ENCODE measurements around the gene DGKE.

DNA sequence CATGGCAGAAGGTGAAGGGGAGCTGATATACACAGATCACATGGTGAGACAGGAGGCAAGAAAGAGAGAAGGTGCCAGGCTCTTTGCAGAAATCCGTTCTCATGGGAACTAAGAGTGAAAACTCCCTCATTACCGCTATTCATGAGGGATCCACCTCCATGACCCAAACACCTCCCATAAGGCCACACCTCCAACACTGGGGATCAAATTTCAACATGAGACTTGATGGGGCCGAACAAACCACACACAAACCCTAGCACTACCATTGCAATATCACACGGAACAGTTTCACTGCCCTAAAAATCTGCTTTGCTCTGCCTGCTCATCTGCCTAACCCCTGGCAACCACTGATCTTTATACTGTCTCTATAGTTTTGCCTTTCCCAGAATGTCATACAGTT lies 35.0 kb upstream of the DGKE start:
- TF ChIP-seq CTCF (IDR thresholded peaks at IDR 0.05) (no peak), ZFX (IDR thresholded peaks at IDR 0.05; ENCODE audit: borderline replicate concordance) (no peak)

All from 22Rv1 (cell line).